ENCODE results near the gene CDC16. TPM values are rescaled to one million over a fixed set of nuclear protein-coding genes. Genes with fewer than 3 reads are reported as not detected.

Gene CDC16
- total and polyA plus RNA-seq, 9 of the 15 experiments (the other 6 are each of a cell fraction or from before 2014, with no cell fraction given) = 23.2 to 102 (median 51.6) TPM

DNA sequence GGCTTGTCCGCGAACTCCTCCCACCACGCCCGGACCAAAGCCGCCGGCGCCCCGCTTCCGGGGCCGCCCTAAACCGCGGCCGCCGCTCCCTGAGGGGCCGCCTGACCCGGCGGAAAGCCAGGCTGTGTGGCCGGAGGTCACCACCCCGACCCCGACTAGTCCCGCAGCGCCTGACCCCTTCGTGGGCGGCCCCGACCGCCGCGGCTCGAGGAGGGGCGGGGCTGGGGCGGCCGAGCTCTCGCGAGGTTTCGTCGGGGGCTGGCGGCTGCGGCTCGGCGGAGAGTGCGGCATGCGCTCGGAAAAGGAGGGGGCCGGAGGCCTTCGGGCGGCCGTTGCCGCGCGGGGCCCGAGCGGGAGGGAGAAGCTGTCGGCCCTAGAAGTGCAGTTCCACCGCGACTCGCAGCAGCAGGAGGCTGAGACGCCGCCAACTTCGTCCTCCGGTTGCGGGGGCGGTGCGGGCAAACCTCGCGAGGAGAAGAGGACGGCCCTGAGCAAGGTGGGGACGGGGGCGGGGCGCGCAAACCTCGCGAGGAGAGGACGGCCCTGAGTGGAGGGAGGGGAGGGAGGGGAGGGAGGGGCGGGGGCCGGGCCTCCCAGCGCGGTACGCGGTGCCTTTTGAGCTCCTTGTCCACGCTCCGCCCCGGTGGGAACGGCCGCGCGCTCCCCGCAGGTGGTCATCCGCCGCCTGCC, 46.8 kb downstream of the CDC16 start, which contains the start of gene UPF3A (continued):
- TF ChIP-seq, protein P1, sequence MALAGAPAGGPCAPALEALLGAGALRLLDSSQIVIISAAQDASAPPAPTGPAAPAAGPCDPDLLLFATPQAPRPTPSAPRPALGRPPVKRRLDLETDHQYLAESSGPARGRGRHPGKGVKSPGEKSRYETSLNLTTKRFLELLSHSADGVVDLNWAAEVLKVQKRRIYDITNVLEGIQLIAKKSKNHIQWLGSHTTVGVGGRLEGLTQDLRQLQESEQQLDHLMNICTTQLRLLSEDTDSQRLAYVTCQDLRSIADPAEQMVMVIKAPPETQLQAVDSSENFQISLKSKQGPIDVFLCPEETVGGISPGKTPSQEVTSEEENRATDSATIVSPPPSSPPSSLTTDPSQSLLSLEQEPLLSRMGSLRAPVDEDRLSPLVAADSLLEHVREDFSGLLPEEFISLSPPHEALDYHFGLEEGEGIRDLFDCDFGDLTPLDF (CRISPR knock-in tag; IDR thresholded peaks at IDR 0.05) = no peak
- no peak for TF ChIP-seq ZNF184 (CRISPR knock-in tag; IDR thresholded peaks at IDR 0.05)
- peak; percentile 43 for TF ChIP-seq NFIC (IDR thresholded peaks at IDR 0.05)
- TF ChIP-seq, protein P2, sequence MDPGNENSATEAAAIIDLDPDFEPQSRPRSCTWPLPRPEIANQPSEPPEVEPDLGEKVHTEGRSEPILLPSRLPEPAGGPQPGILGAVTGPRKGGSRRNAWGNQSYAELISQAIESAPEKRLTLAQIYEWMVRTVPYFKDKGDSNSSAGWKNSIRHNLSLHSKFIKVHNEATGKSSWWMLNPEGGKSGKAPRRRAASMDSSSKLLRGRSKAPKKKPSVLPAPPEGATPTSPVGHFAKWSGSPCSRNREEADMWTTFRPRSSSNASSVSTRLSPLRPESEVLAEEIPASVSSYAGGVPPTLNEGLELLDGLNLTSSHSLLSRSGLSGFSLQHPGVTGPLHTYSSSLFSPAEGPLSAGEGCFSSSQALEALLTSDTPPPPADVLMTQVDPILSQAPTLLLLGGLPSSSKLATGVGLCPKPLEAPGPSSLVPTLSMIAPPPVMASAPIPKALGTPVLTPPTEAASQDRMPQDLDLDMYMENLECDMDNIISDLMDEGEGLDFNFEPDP (CRISPR knock-in tag; IDR thresholded peaks at IDR 0.05) = no peak
- TF ChIP-seq, protein P3, sequence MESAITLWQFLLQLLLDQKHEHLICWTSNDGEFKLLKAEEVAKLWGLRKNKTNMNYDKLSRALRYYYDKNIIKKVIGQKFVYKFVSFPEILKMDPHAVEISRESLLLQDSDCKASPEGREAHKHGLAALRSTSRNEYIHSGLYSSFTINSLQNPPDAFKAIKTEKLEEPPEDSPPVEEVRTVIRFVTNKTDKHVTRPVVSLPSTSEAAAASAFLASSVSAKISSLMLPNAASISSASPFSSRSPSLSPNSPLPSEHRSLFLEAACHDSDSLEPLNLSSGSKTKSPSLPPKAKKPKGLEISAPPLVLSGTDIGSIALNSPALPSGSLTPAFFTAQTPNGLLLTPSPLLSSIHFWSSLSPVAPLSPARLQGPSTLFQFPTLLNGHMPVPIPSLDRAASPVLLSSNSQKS (CRISPR knock-in tag; IDR thresholded peaks at IDR 0.05) = no peak
- no peak for TF ChIP-seq ZNF143 (CRISPR knock-in tag; IDR thresholded peaks at IDR 0.05)
- TF ChIP-seq, protein P4, sequence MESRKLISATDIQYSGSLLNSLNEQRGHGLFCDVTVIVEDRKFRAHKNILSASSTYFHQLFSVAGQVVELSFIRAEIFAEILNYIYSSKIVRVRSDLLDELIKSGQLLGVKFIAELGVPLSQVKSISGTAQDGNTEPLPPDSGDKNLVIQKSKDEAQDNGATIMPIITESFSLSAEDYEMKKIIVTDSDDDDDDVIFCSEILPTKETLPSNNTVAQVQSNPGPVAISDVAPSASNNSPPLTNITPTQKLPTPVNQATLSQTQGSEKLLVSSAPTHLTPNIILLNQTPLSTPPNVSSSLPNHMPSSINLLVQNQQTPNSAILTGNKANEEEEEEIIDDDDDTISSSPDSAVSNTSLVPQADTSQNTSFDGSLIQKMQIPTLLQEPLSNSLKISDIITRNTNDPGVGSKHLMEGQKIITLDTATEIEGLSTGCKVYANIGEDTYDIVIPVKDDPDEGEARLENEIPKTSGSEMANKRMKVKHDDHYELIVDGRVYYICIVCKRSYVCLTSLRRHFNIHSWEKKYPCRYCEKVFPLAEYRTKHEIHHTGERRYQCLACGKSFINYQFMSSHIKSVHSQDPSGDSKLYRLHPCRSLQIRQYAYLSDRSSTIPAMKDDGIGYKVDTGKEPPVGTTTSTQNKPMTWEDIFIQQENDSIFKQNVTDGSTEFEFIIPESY (CRISPR knock-in tag; IDR thresholded peaks at IDR 0.05) = peak; percentile 13; the same call in 1 of the 2 replicates
- TF ChIP-seq ZBTB17 (CRISPR knock-in tag; IDR thresholded peaks at IDR 0.05) = no peak
- peak in 1 of 2 experiments; percentile 79; a peak in 3 of 4 replicates for TF ChIP-seq MAZ (CRISPR knock-in tag; conservative IDR thresholded peaks at IDR 0.05 in 1 of 2, IDR thresholded peaks at IDR 0.05 in 1 of 2)
- no peak for TF ChIP-seq ELF4 (CRISPR knock-in tag; IDR thresholded peaks at IDR 0.05)
- TF ChIP-seq ZNF75A (CRISPR knock-in tag; IDR thresholded peaks at IDR 0.05) = no peak; the same call in 1 of the 2 replicates
- no peak for TF ChIP-seq HDAC6 (IDR thresholded peaks at IDR 0.05; ENCODE audit: low read depth, low read length)
- TF ChIP-seq GABPB1 (CRISPR knock-in tag; IDR thresholded peaks at IDR 0.05) = peak; percentile 81
- no peak for TF ChIP-seq SETDB1 (IDR thresholded peaks at IDR 0.05; ENCODE audit: low read length)
- no peak for TF ChIP-seq TRIM24 (IDR thresholded peaks at IDR 0.05)
- TF ChIP-seq, protein P5, sequence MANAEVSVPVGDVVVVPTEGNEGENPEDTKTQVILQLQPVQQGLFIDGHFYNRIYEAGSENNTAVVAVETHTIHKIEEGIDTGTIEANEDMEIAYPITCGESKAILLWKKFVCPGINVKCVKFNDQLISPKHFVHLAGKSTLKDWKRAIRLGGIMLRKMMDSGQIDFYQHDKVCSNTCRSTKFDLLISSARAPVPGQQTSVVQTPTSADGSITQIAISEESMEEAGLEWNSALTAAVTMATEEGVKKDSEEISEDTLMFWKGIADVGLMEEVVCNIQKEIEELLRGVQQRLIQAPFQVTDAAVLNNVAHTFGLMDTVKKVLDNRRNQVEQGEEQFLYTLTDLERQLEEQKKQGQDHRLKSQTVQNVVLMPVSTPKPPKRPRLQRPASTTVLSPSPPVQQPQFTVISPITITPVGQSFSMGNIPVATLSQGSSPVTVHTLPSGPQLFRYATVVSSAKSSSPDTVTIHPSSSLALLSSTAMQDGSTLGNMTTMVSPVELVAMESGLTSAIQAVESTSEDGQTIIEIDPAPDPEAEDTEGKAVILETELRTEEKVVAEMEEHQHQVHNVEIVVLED (CRISPR knock-in tag; IDR thresholded peaks at IDR 0.05) = 0 out of 2 replicates have a peak, but pooled peaks have one; percentile 25
- no peak for TF ChIP-seq SMARCC2 (IDR thresholded peaks at IDR 0.05; ENCODE audit: low read depth)
- no peak for TF ChIP-seq CHD1 (IDR thresholded peaks at IDR 0.05; ENCODE audit: low read length)
- TF ChIP-seq HMG20B (CRISPR knock-in tag; IDR thresholded peaks at IDR 0.05) = no peak
- TF ChIP-seq RBFOX2 (IDR thresholded peaks at IDR 0.05; ENCODE audit: low read depth, low read length) = peak; percentile 93
- TF ChIP-seq HLTF (IDR thresholded peaks at IDR 0.05) = no peak
- no peak for TF ChIP-seq RFX1 (IDR thresholded peaks at IDR 0.05)
